Transverse colon (tissue), 4 donors: ENCODE results near the gene SRP14. TPM values are rescaled to one million over a fixed set of nuclear protein-coding genes. Genes with fewer than 3 reads are reported as not detected.
"Not testable (repeated sequence)": the region's sequence is repeated elsewhere in the genome, so short reads cannot be mapped to it uniquely, and the experiment has no call there.

Experiments
- DNase-seq: peaks from one replicate; pipeline ENCODE4 v3.0.0-alpha.2; 2019
- H3K27ac ChIP-seq, 4 donors: fragments of 200-600 bp; sonication (generic); 2 replicates each; pipeline ENCODE4 v1.5.1; 2016 to 2018; ENCODE audit warnings: inconsistent platforms in 4 of 4
- H3K27me3 ChIP-seq: fragments of 200-600 bp; sonication (generic); 2 replicates; pipeline ENCODE4 v1.5.1; 2017; ENCODE audit warnings: inconsistent platforms
- H3K36me3 ChIP-seq, 4 donors: fragments of 200-600 bp; sonication (generic); 2 replicates each; pipeline ENCODE4 v1.5.1; 2017 to 2019; ENCODE audit warnings: inconsistent platforms in 4 of 4
- H3K4me1 ChIP-seq, 4 donors: fragments of 200-600 bp; sonication (generic); 2 replicates each; pipeline ENCODE4 v1.5.1; 2017 to 2020; ENCODE audit warnings: inconsistent platforms in 4 of 4
- H3K4me3 ChIP-seq, 4 donors: fragments of 200-600 bp; sonication (generic); 1 replicate in 1 of 4; 2 replicates in 3 of 4; pipeline versions ENCODE4 v1.5.1 to v1.6.1; 2017 to 2019; ENCODE audit warnings: inconsistent platforms in 4 of 4
- H3K9me3 ChIP-seq, 2 donors: fragments of 200-600 bp; sonication (generic); 2 replicates each; pipeline ENCODE4 v1.5.1; 2017 to 2019; ENCODE audit warnings: inconsistent platforms in 2 of 2
- EP300 ChIP-seq: sonication (generic); formaldehyde crosslinking; IDR thresholded peaks from one replicate; pipeline ENCODE4 v1.6.1; 2017; ENCODE audit warnings: antibody characterized with exemption, low read depth
- POLR2A ChIP-seq: fragments of 450-650 bp; IDR thresholded peaks from one replicate; pipeline ENCODE4 v1.6.1; 2016; ENCODE audit warnings: antibody characterized with exemption, mild to moderate bottlenecking, moderate library complexity
- POLR2AphosphoS5 ChIP-seq, 3 donors: sonication (generic); formaldehyde crosslinking; IDR thresholded peaks; one replicate each; pipeline ENCODE4 v1.6.1; 2016; ENCODE audit warnings: antibody characterized with exemption in 3 of 3
- WGBS, 2 donors: methylation state at CpG; one replicate each; pipeline ENCODE4 v1.1.5; 2018; ENCODE audit warnings: low coverage in 1 of 2; 5-methylcytosine and 5-hydroxymethylcytosine counted together
- in situ Hi-C, 4 donors: fragments of 200-750 bp; cut with MboI; loops; one replicate each; pipeline versions ENCODE4 v1.15.0 to v1.15.1; 2017; ENCODE audit warnings: low sequenced_read_pairs in 3 of 4, low pct_ligation_motif_present in 1 of 4, low pct_unique_long_range_greater_than_20kb in 1 of 4
- intact Hi-C: fragments of 100-400 bp; cut with DNase I; formaldehyde crosslinking; loops from one replicate; pipeline ENCODE4 v1.15.1; 2023; ENCODE audit warnings: low total_unique reads
- total RNA-seq, 4 donors: library from RNA; depleted of rRNA; stranded (reverse); fragments of >200 nt; gene quantifications; one replicate each; pipeline ENCODE4 v1.1.0, GENCODE V29; 2016
- TF ChIP-seq, protein P1 (sequence below), 5 experiments: fragments of 200-600 bp in 3 of 5; fragments of 450-650 bp in 2 of 5; sonication (generic) in 3 of 5; IDR thresholded peaks; 1 replicate in 2 of 5; 2 replicates in 3 of 5; pipeline ENCODE4 v1.5.1; 2016 to 2017; ENCODE audit warnings: antibody characterized with exemption in 5 of 5, inconsistent platforms in 3 of 5, mild to moderate bottlenecking in 2 of 5, moderate library complexity in 1 of 5

SRP14 gene
- total RNA-seq, 4 donors from 2014 or later: 216 to 511 (median 283) TPM

- no peak for TF ChIP-seq POLR2A
- TF ChIP-seq, protein P1, sequence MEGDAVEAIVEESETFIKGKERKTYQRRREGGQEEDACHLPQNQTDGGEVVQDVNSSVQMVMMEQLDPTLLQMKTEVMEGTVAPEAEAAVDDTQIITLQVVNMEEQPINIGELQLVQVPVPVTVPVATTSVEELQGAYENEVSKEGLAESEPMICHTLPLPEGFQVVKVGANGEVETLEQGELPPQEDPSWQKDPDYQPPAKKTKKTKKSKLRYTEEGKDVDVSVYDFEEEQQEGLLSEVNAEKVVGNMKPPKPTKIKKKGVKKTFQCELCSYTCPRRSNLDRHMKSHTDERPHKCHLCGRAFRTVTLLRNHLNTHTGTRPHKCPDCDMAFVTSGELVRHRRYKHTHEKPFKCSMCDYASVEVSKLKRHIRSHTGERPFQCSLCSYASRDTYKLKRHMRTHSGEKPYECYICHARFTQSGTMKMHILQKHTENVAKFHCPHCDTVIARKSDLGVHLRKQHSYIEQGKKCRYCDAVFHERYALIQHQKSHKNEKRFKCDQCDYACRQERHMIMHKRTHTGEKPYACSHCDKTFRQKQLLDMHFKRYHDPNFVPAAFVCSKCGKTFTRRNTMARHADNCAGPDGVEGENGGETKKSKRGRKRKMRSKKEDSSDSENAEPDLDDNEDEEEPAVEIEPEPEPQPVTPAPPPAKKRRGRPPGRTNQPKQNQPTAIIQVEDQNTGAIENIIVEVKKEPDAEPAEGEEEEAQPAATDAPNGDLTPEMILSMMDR (IDR thresholded peaks at IDR 0.05): no peak
- no peak for TF ChIP-seq POLR2AphosphoS5 (IDR thresholded peaks at IDR 0.05)
- TF ChIP-seq EP300: no peak
- in situ Hi-C loops: no loop called here
- Histone ChIP-seq H3K9me3 (peaks cover 7% of the 10 kb centered on the region in 2 donors), H3K27me3 (no peaks in the 10 kb centered on the region), H3K4me1 (no peaks in the 10 kb centered on the region), H3K27ac (no peak overlapping the region), H3K4me3 (no peak overlapping the region), H3K36me3 (peaks cover 0 to 68% (median 23%) of the 10 kb centered on the region in 4 donors)
- WGBS, 2 donors: 80 to 84% methylated on average over 4 of the region's 4 CpGs
- intact Hi-C loops: no loop called here
- no peak for DNase-seq
Measured at GRCh38 chr15:40016224-40016865, 22.6 kb downstream of the SRP14 start.

DNA sequence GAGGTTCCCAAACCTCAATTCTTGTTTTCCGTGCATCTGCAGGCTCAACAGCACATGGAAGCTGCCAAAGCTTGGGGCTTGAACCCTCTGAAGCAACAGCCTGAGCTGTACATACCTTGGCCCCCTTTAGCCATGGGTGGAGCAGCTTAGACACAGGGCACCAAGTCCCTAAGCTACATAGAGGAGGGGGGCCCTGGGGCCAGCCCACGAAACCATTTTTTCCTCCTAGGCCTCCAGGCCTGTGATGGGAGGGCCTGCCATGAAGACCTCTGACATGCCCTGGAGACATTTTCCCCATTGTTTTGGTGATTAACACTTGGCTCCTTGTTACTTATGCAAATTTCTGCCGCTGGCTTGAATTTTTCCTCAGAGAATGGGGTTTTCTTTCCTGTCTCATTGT lies 24.6 kb downstream of the SRP14 start:
- 95% methylated on average over 3 of the region's 3 CpGs; no CpG with 5 or more reads in 1 of the 2 donors for WGBS, 2 donors
- H3K9me3 ChIP-seq: peaks cover 7% of the 10 kb centered on the region in 2 donors
- H3K27me3 ChIP-seq: no peaks in the 10 kb centered on the region
- DNase-seq: no peak
- no peak overlapping the region for H3K4me3 ChIP-seq
- H3K36me3 ChIP-seq: peaks cover 0 to 64% (median 16%) of the 10 kb centered on the region in 4 donors
- no peaks in the 10 kb centered on the region for H3K4me1 ChIP-seq
- intact Hi-C loops: no loop called here
- TF ChIP-seq POLR2AphosphoS5 (IDR thresholded peaks at IDR 0.05): no peak
- TF ChIP-seq, protein P1 (IDR thresholded peaks at IDR 0.05): no peak
- TF ChIP-seq EP300: no peak
- TF ChIP-seq POLR2A: no peak
- in situ Hi-C loops: no loop called here
- no peak overlapping the region for H3K27ac ChIP-seq

DNA sequence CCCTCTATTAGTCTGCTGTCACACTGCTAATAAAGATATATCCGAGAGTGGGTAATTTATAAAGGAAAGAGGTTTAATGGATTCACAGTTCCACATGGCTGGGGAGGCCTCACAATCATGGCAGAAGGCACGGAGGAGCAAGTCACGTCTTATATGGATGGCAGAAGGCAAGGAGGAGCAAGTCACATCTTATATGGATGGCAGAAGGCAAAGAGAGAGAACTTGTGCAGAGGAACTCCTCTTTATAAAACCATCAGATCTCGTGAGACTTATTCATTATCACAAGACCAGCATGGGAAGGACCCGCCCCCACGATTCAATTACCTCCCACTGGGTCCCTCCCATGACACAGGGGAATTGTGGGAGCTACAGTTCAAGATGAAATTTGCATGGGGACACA lies 25.6 kb downstream of the SRP14 start:
- H3K27ac ChIP-seq, DNase-seq, in situ Hi-C loops, H3K27me3 ChIP-seq, intact Hi-C loops, H3K4me1 ChIP-seq, H3K9me3 ChIP-seq, H3K4me3 ChIP-seq: not testable (repeated sequence)
- whole genome bisulfite sequencing, 2 donors: 97% methylated on average over 6 of the region's 6 CpGs; no CpG with 5 or more reads in 1 of the 2 donors
- H3K36me3 ChIP-seq: peaks cover 0 to 64% (median 11%) of the 10 kb centered on the region in 4 donors

GRCh38 chr15:40011303-40011702 lies 27.7 kb downstream of the SRP14 start:
- no peak overlapping the region for H3K27ac ChIP-seq
- peaks cover 7% of the 10 kb centered on the region in 2 donors for H3K9me3 ChIP-seq
- no peak for TF ChIP-seq EP300
- TF ChIP-seq, protein P1 (IDR thresholded peaks at IDR 0.05): no peak
- DNase-seq: no peak
- 89 to 100% methylated on average over 4 of the region's 4 CpGs for WGBS, 2 donors
- H3K4me3 ChIP-seq: no peak overlapping the region
- intact Hi-C loops (no loop called here), in situ Hi-C loops (no loop called here)
- H3K4me1 ChIP-seq: no peaks in the 10 kb centered on the region
- no peaks in the 10 kb centered on the region for H3K27me3 ChIP-seq
- peaks cover 0 to 73% (median 13%) of the 10 kb centered on the region in 4 donors for H3K36me3 ChIP-seq

DNA sequence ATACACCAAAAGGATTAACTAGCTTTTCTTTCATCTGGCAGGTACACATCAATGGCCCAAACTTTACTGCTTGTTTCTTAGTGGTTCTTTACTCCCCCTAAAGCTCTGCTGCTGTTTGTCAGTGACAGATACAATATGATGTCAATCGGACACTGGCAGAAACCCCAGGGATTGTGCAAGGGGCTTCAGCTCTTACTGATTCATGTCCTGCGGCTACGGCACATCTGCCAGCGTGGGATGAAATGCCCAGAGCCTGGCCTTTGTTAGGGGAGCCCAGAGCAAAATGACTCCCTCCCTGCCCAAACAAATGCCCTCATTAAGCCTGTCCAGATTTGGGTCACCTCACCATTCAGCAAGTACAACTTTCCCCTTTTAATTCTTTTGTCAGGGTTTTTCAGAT lies 28.3 kb downstream of the SRP14 start:
- H3K4me3 ChIP-seq: no peak overlapping the region
- no peaks in the 10 kb centered on the region for H3K4me1 ChIP-seq
- no peaks in the 10 kb centered on the region for H3K27me3 ChIP-seq
- H3K27ac ChIP-seq: no peak overlapping the region
- DNase-seq: no peak
- H3K9me3 ChIP-seq: peaks cover 7% of the 10 kb centered on the region in 2 donors
- in situ Hi-C loops: no loop called here
- H3K36me3 ChIP-seq: peaks cover 0 to 79% (median 13%) of the 10 kb centered on the region in 4 donors
- TF ChIP-seq POLR2AphosphoS5 (IDR thresholded peaks at IDR 0.05): no peak
- TF ChIP-seq POLR2A: no peak
- TF ChIP-seq EP300: no peak
- TF ChIP-seq, protein P1 (IDR thresholded peaks at IDR 0.05): no peak
- 86% methylated on average over 4 of the region's 4 CpGs; no CpG with 5 or more reads in 1 of the 2 donors for WGBS, 2 donors
- intact Hi-C loops: no loop called here
